A673 (cell line): ENCODE data around the gene SKAP1. TPM values are rescaled to one million over a fixed set of nuclear protein-coding genes. Genes with fewer than 3 reads are reported as not detected.

Source experiments
- BruUV-seq: library from RNA; stranded (reverse); fragments of 400-500 nt; replicated peaks from 2 replicates; lab custom pipeline; 2021; lab: Mats Ljungman, UMichigan
- CTCF ChIA-PET: fragments of 300-600 bp; sonication (Branson Sonifier 250); formaldehyde crosslinking; loops from one replicate; lab custom pipeline; 2022; ENCODE audit warnings: antibody characterized with exemption; lab: Charles Lee
- POLR2A ChIA-PET: fragments of 300-600 bp; sonication (Branson Sonifier 250); formaldehyde crosslinking; loops from one replicate; lab custom pipeline; 2022; ENCODE audit warnings: antibody characterized with exemption; ENCODE audit not compliant: low non-redundant PET; lab: Charles Lee
- DNase-seq: peaks from one replicate; pipeline ENCODE4 v3.0.0-alpha.2; 2015; ENCODE audit warnings: low spot score
- H3K27ac ChIP-seq: fragments of 200-600 bp; sonication (generic); 2 replicates; pipeline ENCODE4 v1.5.1; 2016; ENCODE audit warnings: mixed run types, low read depth, mild to moderate bottlenecking, mixed read lengths, antibody characterized with exemption, low read length; ENCODE audit not compliant: poor library complexity, severe bottlenecking
- H3K27me3 ChIP-seq: fragments of 200-600 bp; sonication (generic); replicated peaks from 2 replicates; pipeline ENCODE4 v1.6.1; 2017; ENCODE audit warnings: mixed run types, low read depth, mild to moderate bottlenecking, mixed read lengths, antibody characterized with exemption, low read length; ENCODE audit not compliant: insufficient read depth, poor library complexity
- H3K36me3 ChIP-seq: fragments of 200-600 bp; sonication (generic); 2 replicates; pipeline ENCODE4 v1.6.1; 2016; ENCODE audit warnings: mixed run types, mild to moderate bottlenecking, mixed read lengths, antibody characterized with exemption, low read length; ENCODE audit not compliant: insufficient read depth, poor library complexity, severe bottlenecking
- H3K4me1 ChIP-seq: fragments of 200-600 bp; sonication (generic); 2 replicates; pipeline ENCODE4 v1.6.1; 2017; ENCODE audit warnings: mixed run types, mild to moderate bottlenecking, mixed read lengths, antibody characterized with exemption, low read length; ENCODE audit not compliant: insufficient read depth, poor library complexity, severe bottlenecking
- H3K4me3 ChIP-seq: fragments of 200-600 bp; sonication (generic); 2 replicates; pipeline ENCODE4 v1.5.1; 2016; ENCODE audit warnings: low read depth, mixed run types, mild to moderate bottlenecking, mixed read lengths, low read length; ENCODE audit not compliant: poor library complexity, severe bottlenecking
- H3K9me3 ChIP-seq: fragments of 200-600 bp; sonication (generic); 2 replicates; pipeline ENCODE4 v1.6.1; 2016; ENCODE audit warnings: mixed run types, low read depth, mild to moderate bottlenecking, mixed read lengths, antibody characterized with exemption, low read length; ENCODE audit not compliant: poor library complexity, severe bottlenecking
- CTCF ChIP-seq: fragments of 300-800, 200-600 bp; sonication (generic); conservative IDR thresholded peaks from 2 replicates; pipeline ENCODE4 v1.5.1; 2017; ENCODE audit warnings: low read depth, mild to moderate bottlenecking, antibody characterized with exemption, low read length, moderate library complexity, mixed read lengths
- EZH2 ChIP-seq: fragments of 200-600 bp; sonication (generic); IDR thresholded peaks from 2 replicates; pipeline ENCODE4 v1.6.1; 2017; ENCODE audit warnings: borderline replicate concordance, low read depth, mild to moderate bottlenecking, mixed read lengths, antibody characterized with exemption, low read length; ENCODE audit not compliant: poor library complexity, severe bottlenecking
- intact Hi-C: fragments of 100-400 bp; cut with micrococcal nuclease; formaldehyde crosslinking; loops from one replicate; pipeline ENCODE4 v1.10.0; 2022; ENCODE audit not compliant: unreplicated experiment
- total RNA-seq: library from RNA; stranded (reverse); gene quantifications from 2 replicates; pipeline ENCODE4 v1.2.3, GENCODE V29; 2021

SKAP1 gene
- total RNA-seq, 1 experiment from 2014 or later: not detected

DNA sequence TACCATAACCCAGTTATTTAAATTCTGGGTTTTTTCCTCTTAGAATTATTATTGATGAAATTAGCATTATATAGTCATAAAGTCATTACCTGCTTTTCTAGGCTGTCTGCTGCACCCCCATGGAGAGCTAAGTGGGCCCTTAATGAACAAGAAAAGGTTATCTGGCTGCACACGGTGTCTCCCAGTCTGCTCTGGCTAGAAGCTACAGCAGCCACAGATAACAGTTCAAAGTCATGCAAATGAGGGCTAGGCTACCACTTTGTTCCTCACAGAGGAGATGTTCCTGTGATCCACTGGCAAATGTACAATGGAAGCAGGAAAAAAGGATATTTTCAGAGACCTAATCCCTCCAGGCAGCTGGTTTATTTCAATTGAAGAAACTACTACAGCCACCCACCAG, 210.4 kb downstream of the SKAP1 start:
- no peaks in the 10 kb centered on the region for H3K36me3 ChIP-seq
- H3K9me3 ChIP-seq: no peaks in the 10 kb centered on the region
- H3K27me3 ChIP-seq: no peaks in the 10 kb centered on the region
- no TSS peak for BruUV-seq
- no peak overlapping the region for H3K4me3 ChIP-seq
- POLR2A ChIA-PET: no interaction called here
- TF ChIP-seq EZH2 (no peak), CTCF (no peak)
- no peak for DNase-seq
- H3K4me1 ChIP-seq: peaks cover 7% of the 10 kb centered on the region
- H3K27ac ChIP-seq: no peak overlapping the region
- CTCF ChIA-PET: no interaction called here
- intact Hi-C loops: loop anchor here (10.0 kb wide), 1 partner anchor 115 kb away; no protein-coding TSS in a partner anchor

DNA sequence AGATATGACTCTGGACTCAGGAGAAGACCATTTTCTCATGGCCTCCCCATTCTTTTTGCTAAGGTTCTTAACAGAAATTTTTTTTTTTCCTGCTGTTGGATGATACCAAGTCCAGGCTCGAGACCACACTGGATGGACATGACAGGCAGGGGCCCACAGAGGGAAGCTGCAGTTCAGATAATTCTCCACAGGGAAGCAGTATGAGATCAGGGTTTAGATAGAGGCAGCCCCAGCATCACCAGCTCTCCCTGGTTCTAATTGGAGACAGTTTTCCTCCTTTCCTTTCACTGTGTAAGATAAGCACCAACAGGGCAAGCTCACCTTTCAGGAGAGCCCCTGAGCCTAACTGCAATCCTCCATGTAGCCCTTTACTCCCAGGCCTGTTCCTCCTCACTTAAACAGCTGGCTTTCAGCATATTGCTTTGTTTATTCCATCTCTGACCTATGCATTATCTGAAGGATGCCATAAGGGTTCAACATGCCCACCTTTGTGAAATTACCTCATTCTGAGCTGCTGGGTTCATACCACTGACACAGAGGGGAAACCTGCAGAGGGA, 214.4 kb downstream of the SKAP1 start:
- H3K27ac ChIP-seq: no peak overlapping the region
- POLR2A ChIA-PET: interaction anchor here (0.7 kb wide), 1 partner anchor 411 kb away, joined by 6 read pairs; no protein-coding TSS in a partner anchor
- no peaks in the 10 kb centered on the region for H3K36me3 ChIP-seq
- TF ChIP-seq EZH2 (no peak), CTCF (peak; percentile 75)
- intact Hi-C loops: loop anchor here (1.0 to 10.0 kb wide), 3 partner anchors 119 to 403 kb away; no protein-coding TSS in a partner anchor
- no peaks in the 10 kb centered on the region for H3K27me3 ChIP-seq
- DNase-seq: peak; percentile 74
- H3K4me3 ChIP-seq: no peak overlapping the region
- BruUV-seq: no TSS peak
- peaks cover 4% of the 10 kb centered on the region for H3K4me1 ChIP-seq
- no peaks in the 10 kb centered on the region for H3K9me3 ChIP-seq
- CTCF ChIA-PET: interaction anchor here (0.5 to 1.5 kb wide), 10 partner anchors 8 to 136 kb away, joined by 3 to 10 read pairs (median 4); no protein-coding TSS in a partner anchor

GRCh38 chr17:48213797-48214196, 216.2 kb downstream of the SKAP1 start:
- H3K36me3 ChIP-seq: no peaks in the 10 kb centered on the region
- TF ChIP-seq CTCF (no peak), EZH2 (no peak)
- H3K9me3 ChIP-seq: no peaks in the 10 kb centered on the region
- POLR2A ChIA-PET: interaction anchor here (0.6 kb wide), 1 partner anchor 13 kb away, joined by 3 read pairs; no protein-coding TSS in a partner anchor
- intact Hi-C loops: loop anchor here (2.0 to 10.0 kb wide), 2 partner anchors 121 to 161 kb away; no protein-coding TSS in a partner anchor
- H3K4me3 ChIP-seq: no peak overlapping the region
- H3K27ac ChIP-seq: no peak overlapping the region
- DNase-seq: no peak
- H3K4me1 ChIP-seq: no peaks in the 10 kb centered on the region
- CTCF ChIA-PET: interaction anchor here (0.6 kb wide), 1 partner anchor 219 kb away, joined by 6 read pairs; no protein-coding TSS in a partner anchor
- H3K27me3 ChIP-seq: no peaks in the 10 kb centered on the region
- BruUV-seq: no TSS peak
